GM12864 (cell line): ENCODE results near the gene DLGAP3.

ENCODE experiments used
- DNase-seq: peaks from one replicate; pipeline ENCODE4 v3.0.0-alpha.2; 2011; ENCODE audit warnings: low read depth
- H3K4me3 ChIP-seq: 2 replicates; pipeline ENCODE4 v1.5.1; 2011; ENCODE audit warnings: mild to moderate bottlenecking, low read depth, low read length, control low read depth
- TF ChIP-seq, protein P1 (sequence below): IDR thresholded peaks from 2 replicates; pipeline ENCODE4 v1.5.1; 2011; ENCODE audit warnings: low read depth, mild to moderate bottlenecking, moderate library complexity, low read length, control low read depth, inconsistent platforms; ENCODE audit errors: missing control alignments

DLGAP3 gene

DNA sequence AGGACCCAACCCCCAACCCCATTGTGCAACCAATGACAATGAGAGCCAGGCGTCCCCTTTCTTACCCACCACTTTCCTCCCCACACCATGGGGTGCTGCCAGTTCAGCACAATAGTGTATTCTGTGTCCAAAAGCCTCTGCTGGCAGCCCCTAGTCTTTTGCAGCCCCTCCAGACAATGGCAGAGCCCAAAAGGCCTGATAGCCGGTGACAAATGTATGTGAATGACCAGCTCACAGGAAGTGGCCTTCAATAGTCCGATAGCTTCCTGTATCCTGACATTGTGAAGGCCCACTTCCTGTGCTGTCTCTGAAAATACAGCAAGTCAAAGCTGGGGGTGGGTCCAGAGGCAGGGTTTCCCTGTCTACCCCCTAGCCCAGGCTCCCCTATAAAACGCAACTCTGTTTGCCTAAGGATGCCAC is 86.5 kb downstream of the DLGAP3 start:
- TF ChIP-seq, protein P1, sequence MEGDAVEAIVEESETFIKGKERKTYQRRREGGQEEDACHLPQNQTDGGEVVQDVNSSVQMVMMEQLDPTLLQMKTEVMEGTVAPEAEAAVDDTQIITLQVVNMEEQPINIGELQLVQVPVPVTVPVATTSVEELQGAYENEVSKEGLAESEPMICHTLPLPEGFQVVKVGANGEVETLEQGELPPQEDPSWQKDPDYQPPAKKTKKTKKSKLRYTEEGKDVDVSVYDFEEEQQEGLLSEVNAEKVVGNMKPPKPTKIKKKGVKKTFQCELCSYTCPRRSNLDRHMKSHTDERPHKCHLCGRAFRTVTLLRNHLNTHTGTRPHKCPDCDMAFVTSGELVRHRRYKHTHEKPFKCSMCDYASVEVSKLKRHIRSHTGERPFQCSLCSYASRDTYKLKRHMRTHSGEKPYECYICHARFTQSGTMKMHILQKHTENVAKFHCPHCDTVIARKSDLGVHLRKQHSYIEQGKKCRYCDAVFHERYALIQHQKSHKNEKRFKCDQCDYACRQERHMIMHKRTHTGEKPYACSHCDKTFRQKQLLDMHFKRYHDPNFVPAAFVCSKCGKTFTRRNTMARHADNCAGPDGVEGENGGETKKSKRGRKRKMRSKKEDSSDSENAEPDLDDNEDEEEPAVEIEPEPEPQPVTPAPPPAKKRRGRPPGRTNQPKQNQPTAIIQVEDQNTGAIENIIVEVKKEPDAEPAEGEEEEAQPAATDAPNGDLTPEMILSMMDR, result no peak
- no peak for DNase-seq
- H3K4me3 ChIP-seq, result no peak overlapping the region

DNA sequence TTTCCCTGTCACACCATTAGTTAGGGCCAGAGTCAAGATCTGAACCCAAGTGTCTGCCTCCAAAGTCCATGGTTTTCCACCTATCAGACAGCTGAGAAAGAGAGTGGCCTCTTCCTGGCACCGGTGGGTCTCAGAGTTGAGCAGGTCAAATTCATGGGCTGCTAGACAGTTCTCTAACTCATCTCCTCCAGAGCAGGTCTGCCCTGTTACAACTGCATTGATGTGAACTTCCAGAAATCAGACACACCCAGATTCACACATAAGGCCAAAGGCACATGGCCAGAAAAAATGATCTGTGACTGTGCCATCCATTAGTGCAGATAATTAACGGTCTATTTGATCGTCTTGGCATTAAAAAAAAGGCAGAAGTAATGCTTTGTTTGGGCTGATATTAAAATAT is 87.4 kb downstream of the DLGAP3 start:
- TF ChIP-seq, protein P1, result no peak
- no peak overlapping the region for H3K4me3 ChIP-seq
- DNase-seq, result no peak

DNA sequence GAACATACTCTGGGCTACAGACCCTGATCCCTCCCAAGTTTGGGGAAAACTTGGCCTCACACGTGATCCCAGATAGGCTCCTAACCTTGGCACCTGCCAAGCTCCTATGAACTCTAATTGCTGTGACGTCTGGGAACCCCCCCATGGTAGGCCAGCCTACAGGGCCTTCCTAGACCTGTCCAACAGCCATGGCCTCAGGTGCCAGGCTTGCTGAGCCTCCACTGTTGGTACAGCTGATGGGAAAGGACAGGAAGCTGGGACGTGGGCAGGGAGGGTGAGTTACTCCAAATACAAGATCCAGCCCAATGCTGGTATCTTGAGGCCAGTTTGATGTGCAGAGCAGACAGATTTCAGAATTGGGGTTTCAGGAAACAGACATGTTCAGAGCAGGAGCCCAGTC is 89.0 kb downstream of the DLGAP3 start:
- no peak overlapping the region for H3K4me3 ChIP-seq
- TF ChIP-seq, protein P1, result no peak
- no peak for DNase-seq

DNA sequence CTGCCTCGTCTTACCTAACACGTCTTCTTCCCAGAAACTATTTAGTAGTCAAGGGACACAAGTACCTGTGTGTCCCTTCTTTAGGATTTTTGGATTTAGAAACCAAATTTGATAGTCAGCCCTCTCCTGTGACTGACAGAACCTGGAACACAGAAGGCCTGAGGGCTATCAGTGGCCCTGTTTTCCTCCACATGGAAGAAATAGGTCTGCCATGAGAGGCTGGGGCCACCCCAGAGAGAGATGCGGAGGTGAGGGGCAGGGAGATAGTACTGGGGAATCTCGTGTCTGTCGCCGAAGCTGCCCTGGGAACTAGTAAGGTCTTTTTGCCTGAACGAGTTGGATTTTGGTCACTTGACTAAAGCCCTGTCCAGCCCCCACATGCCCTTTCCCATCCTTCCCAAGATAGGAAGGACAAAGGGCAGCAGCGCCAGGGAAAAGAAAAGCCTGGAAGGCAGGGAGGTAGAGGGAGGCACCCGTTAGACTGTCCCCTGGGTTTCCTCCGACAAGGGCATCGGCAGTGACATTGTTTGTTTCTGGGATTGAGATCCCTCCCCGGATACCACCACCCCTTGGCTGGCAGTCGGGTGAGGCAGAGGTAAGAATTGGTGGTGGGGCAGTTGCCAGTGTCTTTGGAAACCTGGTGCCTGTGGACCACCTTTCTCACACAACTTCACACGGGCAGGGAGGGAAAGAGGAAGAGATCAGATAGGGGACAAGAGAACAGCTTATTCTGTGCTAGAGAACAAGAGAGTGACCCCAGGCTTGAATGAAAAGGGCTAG is 89.7 kb downstream of the DLGAP3 start:
- H3K4me3 ChIP-seq, result no peak overlapping the region
- TF ChIP-seq, protein P1, result no peak
- DNase-seq, result no peak

DNA sequence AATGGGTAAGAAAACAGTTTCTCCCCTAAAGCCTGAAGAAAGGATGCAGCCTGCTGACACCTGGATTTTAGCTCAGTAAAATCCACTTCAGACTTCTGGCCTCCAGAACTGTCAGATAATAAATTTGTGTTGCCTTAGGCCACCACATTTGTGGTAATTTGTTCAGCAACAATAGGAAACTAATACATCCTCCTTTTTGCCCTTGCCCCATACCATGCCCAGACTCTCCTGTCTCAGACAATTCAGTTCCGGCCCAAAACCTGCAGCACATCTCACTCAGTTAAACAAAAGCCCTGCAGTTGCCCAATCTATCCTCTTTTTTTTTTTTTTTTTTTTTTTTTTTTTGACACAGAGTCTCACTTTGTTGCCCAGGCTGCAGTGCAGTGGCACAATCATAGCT is 95.7 kb downstream of the DLGAP3 start:
- DNase-seq, result no peak
- H3K4me3 ChIP-seq, result no peak overlapping the region
- TF ChIP-seq, protein P1, result no peak

DNA sequence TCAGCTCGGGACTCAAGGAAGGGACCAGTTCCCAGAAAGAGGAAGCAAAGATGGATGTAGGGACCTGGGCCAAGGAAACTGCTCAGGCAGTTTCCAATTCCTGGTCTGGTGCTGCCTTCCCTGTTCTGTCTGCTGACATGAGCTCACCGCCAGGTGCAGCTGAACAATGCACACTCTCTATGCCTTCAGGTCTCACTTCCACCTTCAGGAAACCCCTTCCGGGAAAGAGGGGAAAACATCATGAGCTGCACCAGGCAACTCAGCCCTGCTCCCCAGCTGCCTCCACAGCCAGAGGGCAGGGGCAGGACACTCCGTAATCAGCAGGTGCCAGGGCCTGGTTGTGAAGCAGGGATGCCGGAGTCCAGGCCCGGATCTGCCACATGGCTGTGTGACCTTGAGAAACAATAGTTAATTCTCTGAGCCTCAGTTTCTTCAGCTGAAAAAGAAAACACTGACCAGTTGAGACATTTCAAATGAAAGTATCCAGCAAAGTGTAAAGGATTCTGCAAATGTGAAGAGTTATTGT is 97.7 kb downstream of the DLGAP3 start:
- no peak for DNase-seq
- H3K4me3 ChIP-seq, result no peak overlapping the region
- TF ChIP-seq, protein P1, result no peak

DNA sequence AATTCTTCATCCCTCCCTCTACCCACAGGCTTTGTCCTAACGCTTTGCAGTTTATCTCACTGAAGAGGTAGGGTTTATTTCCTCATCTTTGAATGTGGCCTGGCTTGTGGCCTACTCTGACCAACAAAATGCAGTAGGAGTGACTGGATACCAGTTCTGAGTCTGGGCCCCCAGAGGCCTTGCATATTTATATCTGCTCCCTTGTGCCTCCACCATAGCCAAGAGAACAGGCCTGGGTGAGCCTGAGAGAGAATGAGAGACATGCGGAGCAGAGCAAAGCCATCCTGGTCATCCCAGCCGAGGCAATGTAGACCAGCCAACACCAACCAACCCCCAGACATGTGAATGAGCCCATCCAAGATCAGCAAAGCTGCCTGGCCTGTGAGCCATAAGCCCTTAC is 100.2 kb downstream of the DLGAP3 start:
- H3K4me3 ChIP-seq, result no peak overlapping the region
- DNase-seq, result no peak
- TF ChIP-seq, protein P1, result no peak
